Panc1 (cell line): ENCODE results near the gene TTLL11.

Source experiments
- POLR2AphosphoS5 ChIP-seq: IDR thresholded peaks from 2 replicates; pipeline ENCODE4 v1.6.1; 2012; ENCODE audit warnings: mild to moderate bottlenecking, low read depth, low read length, moderate library complexity
- REST ChIP-seq, 2 experiments: IDR thresholded peaks; 2 replicates each; pipeline ENCODE4 v1.6.1; 2011 to 2012; ENCODE audit warnings: low read depth in 2 of 2, control low read depth in 1 of 2, low read length in 1 of 2, mild to moderate bottlenecking in 1 of 2, moderate library complexity in 1 of 2; ENCODE audit not compliant: insufficient read depth in 1 of 2
- SIN3A ChIP-seq: IDR thresholded peaks from 2 replicates; pipeline ENCODE4 v1.6.1; 2012; ENCODE audit warnings: low read depth, mild to moderate bottlenecking, low read length, moderate library complexity, borderline replicate concordance; ENCODE audit not compliant: insufficient read depth
- TCF7L2 ChIP-seq: IDR thresholded peaks from 2 replicates; pipeline ENCODE4 v1.6.1; 2011; ENCODE audit warnings: mild to moderate bottlenecking, low read depth, low read length, inconsistent platforms
- TF ChIP-seq, protein P1 (sequence below): fragments of 450-650 bp; IDR thresholded peaks from 2 replicates; pipeline ENCODE4 v1.5.1; 2017; ENCODE audit warnings: mild to moderate bottlenecking

DNA sequence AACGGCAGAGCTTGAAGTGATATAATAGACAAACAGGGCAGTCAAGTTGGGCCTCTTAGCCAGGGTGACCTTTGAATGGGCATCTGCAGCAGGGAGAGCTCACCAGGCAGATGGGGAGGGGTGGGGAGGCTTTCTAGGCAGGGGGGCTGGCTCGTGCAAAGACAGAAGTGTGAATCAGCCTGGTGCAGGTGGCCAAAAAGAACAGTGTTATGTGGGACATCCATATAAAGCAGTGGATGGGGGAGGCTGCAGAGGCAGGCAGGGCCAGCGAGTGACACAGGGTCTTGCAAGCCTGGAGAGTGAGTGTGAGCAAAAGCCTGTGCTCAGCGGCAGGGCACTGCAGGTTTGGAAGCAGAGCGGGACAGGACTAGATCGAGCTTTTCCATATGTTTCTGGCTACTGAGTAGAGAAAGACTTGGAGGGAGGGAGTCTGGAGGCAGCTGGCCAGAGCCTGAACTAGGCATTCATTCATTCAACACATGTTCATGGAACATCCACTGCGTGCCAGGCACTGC is 14.2 kb upstream of the TTLL11 start:
- TF ChIP-seq, protein P1, sequence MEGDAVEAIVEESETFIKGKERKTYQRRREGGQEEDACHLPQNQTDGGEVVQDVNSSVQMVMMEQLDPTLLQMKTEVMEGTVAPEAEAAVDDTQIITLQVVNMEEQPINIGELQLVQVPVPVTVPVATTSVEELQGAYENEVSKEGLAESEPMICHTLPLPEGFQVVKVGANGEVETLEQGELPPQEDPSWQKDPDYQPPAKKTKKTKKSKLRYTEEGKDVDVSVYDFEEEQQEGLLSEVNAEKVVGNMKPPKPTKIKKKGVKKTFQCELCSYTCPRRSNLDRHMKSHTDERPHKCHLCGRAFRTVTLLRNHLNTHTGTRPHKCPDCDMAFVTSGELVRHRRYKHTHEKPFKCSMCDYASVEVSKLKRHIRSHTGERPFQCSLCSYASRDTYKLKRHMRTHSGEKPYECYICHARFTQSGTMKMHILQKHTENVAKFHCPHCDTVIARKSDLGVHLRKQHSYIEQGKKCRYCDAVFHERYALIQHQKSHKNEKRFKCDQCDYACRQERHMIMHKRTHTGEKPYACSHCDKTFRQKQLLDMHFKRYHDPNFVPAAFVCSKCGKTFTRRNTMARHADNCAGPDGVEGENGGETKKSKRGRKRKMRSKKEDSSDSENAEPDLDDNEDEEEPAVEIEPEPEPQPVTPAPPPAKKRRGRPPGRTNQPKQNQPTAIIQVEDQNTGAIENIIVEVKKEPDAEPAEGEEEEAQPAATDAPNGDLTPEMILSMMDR = no peak
- TF ChIP-seq POLR2AphosphoS5 = no peak
- no peak for TF ChIP-seq REST (IDR thresholded peaks at IDR 0.05; ENCODE audit: insufficient read depth in 1 of 2, low read depth in 2 of 2, low read length in 1 of 2)
- no peak for TF ChIP-seq SIN3A
- no peak for TF ChIP-seq TCF7L2
